NCI-H1092 treated with DMSO at 0.1 percent for 48 hours (cell line): ENCODE results near the gene NR6A1.

Source experiments
- DNase-seq: peaks from one replicate; lab custom pipeline; 2025; lab: John Stamatoyannopoulos, UW

The NR6A1 gene

DNA sequence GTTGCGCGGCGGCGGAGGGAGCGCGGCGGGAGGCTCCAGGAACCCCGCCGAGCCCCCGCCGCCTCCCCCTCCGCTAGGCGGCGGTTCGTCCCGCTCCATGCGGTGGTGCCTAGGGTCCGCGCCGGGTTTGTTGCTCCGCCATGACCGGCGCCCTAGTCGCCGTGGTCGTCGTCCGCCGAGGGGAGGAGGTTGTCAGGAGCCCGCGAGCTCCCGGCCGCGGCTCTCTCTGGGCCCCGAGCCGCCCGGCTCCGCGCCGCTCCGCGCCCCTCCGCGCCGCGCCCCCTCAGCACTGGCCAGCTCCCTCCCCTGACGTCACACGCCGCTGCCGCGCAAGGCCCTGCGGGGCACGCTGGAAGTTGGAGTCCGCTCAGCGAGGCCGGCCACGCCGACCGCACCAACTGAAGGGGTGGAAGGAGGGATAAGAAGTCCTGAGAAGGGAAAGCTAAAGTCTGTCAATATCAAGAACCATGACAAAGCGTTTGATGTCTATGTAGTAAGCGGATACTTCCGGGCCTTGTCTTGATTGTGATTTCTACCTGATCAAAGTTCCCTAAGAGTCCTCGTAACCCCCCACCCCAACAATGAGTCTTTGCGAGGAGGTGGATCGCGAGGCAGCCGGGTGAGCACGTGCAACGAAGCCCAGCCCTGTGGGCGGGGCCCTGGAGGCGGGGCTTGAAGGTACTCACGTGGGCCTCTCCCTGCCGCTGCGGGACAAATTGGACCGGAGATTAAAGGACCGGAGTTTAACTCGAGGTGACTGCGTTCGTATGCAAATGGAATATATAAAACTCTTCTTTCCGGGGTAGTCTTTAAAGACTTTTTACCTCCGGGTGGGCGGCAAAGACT lies at the start of gene NR6A1:
Gene NR6A1, minus strand, starts transcription at position 291 of the 846 bp plus-strand sequence.
- peak; percentile 96 for DNase-seq

DNA sequence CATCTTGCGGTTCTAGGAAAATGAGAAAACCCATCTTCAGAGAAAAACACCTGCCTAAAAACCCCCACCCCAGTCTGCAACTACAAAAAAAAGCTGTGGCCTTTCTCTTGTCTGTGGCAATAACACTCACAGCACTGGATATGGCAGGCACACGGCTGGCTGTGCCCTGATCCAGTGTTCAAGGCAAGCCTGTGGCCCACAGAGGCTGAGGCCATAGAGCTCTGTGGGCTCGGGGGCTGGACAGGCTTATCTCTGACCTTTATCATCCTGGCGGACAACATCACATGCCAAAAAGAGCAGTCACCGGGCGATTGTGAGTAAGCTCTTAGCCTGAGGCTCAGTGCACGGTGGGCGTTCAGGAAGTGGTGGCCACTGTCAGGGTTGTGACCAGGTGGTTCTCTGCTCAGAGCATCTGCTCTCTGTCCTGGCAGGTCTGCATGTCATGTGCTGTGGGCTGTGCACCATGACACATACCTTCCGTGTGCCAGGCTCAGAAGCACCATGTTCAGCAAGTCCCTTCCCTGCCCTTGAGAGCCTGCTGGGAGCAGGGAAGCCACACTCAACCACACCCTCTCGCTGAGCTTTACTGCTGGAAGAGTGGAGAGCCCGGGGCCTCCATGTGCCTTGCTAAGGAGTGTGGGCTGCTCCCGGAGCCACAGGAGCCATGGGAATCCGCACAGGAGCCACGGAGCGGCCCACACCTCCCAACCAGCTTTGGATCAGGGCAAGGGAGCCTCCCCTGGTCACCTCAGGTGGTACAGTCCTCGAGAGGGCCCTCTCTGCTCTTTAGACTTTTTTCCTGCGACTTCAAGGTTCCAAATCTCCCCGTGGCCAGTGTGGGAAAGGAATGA lies 47.5 kb upstream of the NR6A1 start:
- DNase-seq: no peak

DNA sequence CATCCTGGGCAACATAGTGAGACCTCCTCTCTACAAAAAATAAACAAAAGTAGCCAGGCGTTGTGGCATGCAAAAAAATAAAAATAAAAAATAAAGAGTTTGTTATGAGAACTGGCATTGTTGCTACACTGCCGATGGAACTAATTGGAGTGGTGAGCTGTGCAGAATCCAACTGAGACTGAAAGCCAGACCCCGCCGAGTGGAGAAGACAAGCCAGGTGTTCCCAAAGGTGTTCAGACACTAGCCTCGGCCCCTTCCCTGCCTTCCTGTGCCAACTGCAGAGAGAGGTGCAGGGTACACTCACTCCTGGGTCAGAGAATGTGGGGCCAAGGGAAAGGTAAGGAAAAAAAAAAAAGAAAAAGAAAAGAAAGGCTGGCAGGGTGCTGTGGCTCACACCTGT lies 44.5 kb upstream of the NR6A1 start:
- DNase-seq: no peak

DNA sequence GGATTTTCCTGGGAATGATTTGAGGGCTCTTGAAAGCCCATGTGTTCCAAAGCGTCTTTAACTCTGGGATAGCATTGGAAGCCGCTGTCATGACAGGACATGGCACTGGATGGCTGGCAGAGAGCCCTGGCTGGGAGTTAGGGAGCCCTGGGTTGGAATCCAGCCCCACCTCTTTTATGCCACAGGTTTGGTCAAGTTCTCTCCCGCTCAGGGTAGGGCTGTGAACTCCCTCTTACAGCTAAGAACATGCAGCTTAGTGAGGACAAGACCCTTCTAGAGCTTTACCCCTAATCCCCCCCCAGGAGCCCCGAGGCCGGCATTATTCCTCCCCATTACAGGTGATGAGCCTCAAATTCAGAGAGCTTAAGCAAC lies 43.0 kb upstream of the NR6A1 start:
- DNase-seq: no peak

DNA sequence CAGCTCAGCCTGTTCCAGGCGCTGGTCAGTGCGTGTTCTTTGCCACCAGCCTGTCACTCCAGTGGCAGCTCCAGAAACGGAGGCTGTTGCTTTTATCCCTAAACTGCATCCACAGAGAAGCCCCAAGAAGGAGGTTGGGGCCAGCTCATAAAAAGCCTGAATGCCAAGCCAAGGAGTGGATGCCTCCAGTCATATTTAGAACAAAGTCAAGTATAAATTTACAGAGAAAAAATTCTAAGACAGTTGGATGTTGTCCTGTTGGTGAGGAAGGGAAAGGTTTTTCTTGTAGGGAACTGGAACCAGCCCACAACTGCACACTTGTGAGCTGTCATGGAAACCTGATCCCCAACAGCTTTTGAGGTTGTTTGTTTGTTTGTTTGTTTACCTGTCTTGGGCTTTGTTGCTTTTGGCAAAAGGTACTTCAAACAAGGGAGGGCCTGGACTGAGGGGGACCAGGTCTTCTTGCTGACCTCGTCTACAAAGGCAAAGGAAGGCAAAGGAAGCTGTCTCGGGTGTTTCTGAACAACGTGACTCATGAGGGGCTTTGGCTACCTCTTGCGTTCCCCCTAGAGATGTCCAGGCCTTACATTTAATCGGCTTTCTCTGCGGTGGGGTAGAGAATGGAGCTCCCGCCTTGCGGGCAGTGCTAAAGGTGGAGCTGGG lies 42.5 kb upstream of the NR6A1 start:
- no peak for DNase-seq

DNA sequence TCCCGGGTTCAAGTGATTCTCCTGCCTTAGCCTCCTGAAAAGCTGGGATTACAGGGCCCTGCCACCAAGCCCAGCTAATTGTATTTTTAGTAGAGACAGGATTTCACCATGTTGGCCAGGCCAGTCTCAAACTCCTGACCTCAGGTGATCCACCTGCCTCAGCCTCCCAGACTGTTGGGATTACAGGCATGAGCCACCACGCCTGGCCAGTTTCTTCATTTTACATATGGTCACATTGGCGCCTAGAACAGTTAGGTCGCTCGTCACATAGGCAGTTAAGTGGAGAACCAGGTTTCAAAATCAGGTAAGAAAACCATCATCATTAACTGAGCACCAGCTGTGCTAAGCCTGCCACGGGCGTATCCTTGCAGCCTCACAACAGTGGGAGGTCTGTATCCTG lies 41.9 kb upstream of the NR6A1 start:
- no peak for DNase-seq

DNA sequence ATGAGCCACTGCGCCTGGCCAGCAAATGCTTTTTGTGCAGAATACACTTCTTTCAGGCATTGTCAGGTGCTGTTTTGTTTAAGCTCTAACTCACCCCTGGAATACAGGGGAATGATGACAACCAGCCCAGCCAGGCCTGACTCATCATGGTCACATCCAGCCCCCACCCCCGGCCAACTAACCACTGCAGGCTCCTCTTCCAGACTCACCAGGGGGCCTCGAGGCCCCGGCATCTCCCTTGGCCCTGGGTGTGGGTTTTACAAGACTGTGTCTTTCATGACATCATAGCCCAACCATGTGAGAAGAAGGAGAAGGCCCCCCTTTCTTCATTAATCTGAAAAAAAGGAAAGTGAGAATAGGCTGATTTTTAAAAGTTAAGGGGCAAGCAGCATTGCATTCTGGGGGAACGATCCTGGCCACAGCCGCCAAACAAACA lies 41.3 kb upstream of the NR6A1 start:
- no peak for DNase-seq

DNA sequence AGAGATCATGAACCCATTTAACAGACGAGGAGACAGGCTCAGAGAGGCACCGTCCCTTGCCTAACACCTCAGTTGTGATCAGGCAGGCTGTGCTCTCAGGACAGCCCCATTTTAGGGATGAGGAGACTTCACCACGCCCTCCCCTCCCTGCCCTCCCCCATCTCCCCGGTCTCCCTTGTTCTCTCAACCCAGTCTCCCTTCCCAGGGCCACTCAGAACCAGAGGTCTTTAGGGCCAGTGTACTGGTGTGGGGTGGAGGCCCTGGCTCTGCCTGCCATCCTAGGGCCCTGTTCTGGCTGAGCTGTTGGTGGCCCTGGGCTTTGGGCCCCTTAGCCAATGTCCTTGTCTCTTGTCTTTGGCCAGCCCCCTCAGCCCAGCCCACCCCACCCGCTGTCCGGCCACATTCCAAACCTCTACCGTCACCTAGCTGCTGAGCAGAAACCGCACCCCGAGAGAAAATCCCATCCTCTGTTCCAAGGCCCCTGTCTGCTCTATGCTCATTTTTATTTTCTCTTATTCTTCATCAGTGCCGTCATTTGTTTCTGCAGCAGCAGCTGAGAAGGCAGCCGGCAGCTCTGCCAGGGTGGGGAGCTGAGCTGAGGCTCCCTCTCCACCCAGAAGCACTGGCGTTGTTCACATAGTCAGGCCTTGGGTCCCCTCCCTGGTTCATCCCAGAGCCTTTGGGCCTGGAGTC lies 39.7 kb upstream of the NR6A1 start:
- no peak for DNase-seq

DNA sequence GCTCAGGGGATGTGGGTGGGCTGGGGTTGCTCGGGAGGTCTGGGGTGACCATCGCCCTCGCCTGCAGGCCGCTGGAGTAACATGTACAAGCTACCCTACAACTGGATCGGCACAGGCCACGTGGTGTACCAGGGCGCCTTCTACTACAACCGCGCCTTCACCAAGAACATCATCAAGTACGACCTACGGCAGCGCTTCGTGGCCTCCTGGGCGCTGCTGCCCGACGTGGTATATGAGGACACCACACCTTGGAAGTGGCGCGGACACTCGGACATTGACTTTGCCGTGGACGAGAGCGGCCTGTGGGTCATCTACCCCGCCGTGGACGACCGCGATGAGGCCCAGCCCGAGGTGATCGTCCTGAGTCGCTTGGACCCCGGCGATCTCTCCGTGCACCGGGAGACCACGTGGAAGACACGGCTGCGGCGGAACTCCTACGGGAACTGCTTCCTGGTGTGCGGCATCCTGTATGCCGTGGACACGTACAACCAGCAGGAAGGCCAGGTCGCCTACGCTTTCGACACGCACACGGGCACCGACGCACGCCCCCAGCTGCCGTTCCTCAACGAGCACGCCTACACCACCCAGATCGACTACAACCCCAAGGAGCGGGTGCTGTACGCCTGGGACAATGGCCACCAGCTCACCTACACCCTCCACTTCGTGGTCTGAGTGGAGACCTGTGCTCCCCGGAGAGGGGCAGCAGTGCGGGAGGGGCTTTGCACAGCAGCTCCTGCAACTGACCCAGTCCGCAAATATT lies 38.8 kb upstream of the NR6A1 start:
- no peak for DNase-seq

DNA sequence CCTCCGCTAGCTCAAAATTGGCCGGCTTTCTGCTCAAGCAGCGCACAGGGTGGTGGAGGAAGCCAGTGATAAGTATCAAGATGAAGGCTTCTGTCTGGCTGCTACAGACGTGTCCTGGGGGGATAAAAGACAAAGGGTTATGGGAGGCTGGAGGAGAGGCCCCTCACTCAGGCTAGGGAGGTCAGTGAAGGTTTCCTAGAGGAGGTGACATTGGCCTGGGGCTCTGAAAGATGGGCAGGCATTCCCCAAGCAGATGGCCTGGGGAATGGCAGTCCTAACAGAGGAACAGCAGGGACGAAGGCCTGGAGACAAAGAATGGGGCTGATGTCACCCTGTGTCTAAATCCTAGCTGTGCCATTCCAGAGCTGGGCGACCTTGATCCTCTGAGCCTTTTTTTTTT lies 38.1 kb upstream of the NR6A1 start:
- no peak for DNase-seq

DNA sequence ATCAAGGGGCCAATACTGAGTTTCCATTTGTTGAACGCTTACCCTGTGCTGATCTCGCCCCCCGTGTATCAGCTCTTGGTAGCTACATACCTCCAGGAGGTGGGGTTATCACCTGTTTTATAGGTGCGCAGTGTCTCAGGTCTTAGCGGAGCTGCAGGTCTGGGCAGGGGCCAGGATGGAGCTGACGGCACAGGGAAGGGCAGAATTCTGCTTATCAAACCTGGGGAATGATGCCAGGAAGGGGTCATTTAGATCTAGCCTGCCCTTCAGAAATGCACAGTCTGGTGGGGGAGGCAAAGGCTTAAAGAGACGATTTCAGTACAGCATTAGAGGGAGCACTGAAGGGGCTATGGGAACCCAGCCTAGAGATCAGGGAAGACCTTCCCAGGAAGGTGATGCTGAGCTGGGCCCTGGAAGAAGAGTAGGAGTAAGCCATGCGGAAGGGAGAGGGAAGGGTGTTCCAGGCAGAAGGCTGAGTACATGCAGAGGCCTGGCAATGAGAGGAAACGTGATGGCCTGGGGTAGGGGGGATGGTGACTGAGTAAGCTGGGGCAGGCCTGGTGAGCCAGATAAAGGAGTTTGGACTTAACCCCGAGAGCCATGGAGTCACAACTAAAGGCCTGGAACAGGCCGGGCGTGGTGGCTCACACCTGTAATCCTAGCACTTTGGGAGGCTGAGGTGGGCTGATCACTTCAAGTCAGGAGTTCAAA lies 37.3 kb upstream of the NR6A1 start:
- DNase-seq: no peak

DNA sequence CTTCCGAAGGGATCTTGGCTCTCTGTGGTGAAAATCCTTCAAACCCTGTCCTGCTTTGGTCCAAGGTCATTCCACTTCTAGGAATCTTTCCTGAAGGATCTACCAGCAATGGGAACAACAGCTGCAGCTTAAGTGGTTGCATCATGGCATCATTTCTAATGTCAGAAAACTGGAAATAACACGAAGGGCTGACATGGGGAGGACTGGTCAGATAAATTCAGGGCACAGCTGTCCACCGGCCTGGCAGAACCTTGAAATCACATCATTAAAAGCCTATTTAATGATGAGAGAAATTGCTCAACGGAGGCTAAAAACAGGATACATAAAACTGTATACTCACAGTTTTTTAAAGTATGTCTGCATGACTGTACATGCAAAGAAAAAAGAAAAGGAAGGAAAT lies 34.1 kb upstream of the NR6A1 start:
- no peak for DNase-seq

DNA sequence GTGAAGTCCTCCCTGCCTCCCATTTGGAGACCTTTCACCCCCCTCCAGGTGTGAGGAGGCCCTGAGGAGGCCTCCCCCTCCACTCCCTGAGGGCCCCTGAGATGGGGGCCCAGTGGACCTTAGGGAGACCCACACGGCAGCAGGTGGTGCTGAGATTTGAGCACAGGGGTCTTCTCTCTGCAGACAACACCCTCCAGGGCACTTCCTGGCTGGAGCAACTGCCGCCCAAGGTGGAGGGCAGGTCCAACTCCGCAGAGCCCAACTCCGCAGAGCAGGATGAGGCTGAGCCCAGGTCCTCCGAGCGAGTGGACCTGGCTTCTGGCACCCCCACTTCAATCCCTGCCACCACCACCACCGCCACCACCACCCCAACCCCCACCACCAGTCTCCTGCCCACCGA lies 32.8 kb upstream of the NR6A1 start:
- DNase-seq: no peak

DNA sequence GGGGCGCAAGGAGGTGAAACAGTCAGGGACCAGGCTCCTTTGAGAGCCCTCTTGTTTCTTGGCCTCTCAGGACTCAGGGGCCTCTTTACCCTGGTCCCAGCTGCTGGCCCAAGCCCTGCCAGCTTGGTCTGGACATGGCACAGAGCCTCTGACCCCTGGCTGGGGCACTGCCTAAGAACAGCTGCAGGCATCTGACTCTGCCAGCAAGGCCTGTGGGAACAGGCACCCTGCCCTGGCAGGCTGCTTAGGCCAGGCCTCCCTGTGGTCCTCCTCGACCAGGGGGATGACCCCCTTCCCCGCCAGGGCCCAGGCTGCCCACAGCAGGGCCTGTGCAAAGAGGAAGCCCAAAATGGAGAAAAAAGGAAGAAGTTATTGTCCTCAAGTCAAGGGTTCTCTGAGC lies 31.3 kb upstream of the NR6A1 start:
- no peak for DNase-seq

DNA sequence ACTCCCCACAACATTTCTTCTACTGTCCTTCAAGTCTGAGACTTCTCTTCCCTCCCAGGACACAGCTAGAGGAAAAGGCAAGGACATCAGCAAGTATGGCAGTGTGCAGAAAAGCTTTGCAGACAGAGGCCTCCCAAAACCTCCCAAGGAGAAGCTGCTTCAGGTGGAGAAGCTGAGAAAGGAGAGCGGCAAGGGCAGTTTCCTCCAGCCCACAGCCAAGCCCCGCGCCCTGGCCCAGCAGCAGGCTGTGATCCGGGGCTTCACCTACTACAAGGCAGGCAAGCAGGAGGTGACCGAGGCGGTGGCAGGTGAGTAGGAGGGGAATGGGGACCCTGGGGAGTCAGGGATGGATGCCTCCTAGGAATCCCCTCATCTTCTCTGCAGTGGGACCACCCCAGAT lies 30.2 kb upstream of the NR6A1 start:
- DNase-seq: no peak

DNA sequence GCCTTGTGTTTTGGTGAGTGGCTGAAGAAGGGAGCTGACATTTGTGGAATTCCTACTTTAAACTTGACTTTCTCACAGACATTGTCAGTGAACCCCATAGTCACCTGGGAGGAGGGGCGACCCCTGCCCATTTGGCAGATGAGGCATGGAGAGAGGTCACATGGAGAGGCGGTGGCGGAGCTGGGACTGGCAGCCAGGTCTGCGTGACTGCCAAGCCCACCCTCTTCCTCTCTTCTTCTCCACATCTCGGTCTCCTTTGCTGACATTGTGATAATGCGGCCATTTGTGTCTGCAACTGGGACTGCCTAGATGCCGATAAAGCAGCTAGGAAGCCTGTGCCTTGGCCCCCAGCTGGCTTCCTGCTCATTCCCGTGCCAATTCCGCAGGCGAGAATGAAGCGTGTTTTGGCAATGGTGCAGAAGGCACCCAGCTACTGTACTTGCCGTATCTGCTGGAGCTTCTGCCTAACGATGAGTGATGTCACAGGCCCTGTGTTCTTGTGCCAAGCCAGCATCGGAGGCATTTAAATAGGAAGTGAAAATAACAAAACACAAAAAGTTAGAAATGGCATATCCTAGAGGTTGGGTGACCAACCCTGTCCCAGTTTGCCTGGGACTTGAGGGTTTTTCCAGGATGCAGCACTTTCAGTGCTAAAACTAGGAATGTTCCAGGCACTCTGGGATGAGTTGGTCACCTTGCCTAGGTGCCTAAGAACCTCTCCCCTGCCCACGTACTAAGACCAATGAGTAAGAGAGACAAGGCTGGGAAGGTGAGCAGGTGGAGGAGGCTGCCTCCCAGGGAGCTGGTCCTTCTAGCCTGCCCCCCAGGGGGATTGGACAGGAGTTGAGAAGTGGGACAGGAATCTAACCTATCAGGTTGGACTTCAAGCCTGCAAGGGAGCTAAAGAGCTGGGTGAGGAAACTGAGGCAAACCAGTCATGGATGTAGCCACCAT lies 29.5 kb upstream of the NR6A1 start:
- DNase-seq: no peak

DNA sequence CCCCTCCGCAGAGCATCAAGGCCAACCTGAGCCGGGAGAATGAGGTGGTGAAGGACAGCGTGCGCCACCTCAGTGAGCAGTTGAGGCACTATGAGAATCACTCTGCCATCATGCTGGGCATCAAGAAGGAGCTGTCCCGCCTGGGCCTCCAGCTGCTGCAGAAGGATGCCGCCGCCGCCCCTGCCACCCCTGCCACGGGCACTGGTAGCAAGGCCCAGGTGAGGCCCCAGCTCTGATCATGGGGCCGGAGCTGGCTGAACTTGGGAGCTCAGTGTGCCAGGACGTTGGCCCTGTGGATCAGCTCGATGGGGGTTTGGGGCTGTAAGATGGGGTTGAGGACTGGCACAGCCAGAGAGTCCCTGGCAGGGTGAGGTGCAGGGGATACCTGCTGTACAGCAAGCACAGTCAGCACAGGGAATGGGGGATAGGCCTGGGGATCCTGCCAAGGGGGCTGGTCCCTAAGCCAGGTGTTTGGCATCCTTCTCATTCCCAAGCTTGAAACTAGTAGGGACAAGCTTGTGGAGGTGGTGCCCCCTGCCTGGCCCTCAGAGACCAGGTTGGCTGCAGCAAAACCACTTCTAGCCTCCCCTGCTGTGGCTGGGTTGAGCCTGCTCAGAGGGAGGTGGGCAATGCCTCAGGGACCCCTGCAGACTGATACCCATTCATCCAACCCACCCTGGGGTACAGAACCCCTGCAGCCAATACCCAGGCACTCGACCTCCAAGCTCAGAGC lies 28.3 kb upstream of the NR6A1 start:
- DNase-seq: no peak

DNA sequence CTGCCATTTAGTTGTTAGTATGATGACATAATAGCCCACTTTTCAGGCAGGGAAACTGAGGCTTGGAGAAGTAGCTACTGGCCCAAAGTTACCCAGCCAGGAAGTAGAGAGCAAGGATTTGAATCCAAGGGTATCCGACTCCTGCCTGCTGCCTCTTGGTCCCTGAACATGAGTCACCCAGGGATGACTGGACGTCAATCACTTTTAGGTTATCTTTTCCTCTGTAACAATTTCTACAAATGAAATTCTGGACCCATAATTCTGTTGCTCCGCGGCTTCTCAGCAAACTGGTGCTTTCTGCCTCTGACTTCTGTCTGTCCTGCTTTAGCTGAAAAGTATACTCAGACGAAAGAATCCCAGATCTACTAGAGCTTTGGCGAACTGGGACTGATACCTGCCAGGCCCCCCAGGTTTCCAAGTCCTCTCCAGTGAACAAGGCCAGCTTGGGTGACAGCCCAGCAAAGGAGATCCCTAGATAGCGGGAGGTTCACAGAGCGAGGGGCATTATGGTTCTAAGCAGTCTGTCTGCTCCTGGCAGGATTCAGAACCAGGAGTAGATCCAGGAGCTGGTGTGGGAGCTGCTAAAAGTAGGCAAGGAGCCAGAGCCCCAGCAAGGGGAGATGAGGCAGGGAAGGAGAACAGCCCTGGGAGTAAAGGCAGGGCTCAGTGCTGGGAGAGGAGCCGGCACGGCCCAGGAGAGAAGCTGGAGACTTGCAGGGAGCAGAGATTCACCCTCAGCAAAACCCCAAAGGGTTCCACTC lies 26.4 kb upstream of the NR6A1 start:
- DNase-seq: no peak
